ENCODE measurements around the gene LAMA5. TPM values are rescaled to one million over a fixed set of nuclear protein-coding genes. Genes with fewer than 3 reads are reported as not detected.

The LAMA5 gene
- total RNA-seq, 1 experiment from 2014 or later, result 1,050 TPM

- CTCF ChIA-PET, result no interaction called here
- no peaks in the 10 kb centered on the region for H3K27me3 ChIP-seq (replicated peaks; ENCODE audit: control insufficient read depth, insufficient read depth, low read length)
These were observed 97.2 kb downstream of the LAMA5 start for GRCh38 chr20:62269871-62270270.

GRCh38 chr20:62269378-62269777, 97.7 kb downstream of the LAMA5 start:
- no peaks in the 10 kb centered on the region for H3K9me3 Mint-ChIP-seq (ENCODE audit: unreplicated experiment)
- ChIA-PET POLR2A (no interaction called here), CTCF (no interaction called here)
- H3K4me3 ChIP-seq (ENCODE audit: low read depth, low read length), result no peak overlapping the region
- no peak overlapping the region for H3K27ac Mint-ChIP-seq (ENCODE audit: unreplicated experiment)
- no TSS peak for BruUV-seq (replicated peaks)
- no peak for TF ChIP-seq CTCF (IDR thresholded peaks at IDR 0.05; ENCODE audit: insufficient read depth in 1 of 2, low read depth in 1 of 2, low read length in 1 of 2, severe bottlenecking in 1 of 2, unreplicated experiment in 1 of 2)
- no peak overlapping the region for H3K4me3 Mint-ChIP-seq (ENCODE audit: unreplicated experiment)
- H3K36me3 Mint-ChIP-seq (ENCODE audit: insufficient read depth, unreplicated experiment), result peaks cover 75% of the 10 kb centered on the region
- peaks cover 8% of the 10 kb centered on the region for H3K4me1 Mint-ChIP-seq (ENCODE audit: low read depth, unreplicated experiment)
- no peak for DNase-seq
- intact Hi-C loops (cut with micrococcal nuclease; ENCODE audit: unreplicated experiment), result no loop called here
- H3K9me3 ChIP-seq, result no peaks in the 10 kb centered on the region
- no peaks in the 10 kb centered on the region for H3K27me3 ChIP-seq (replicated peaks; ENCODE audit: control insufficient read depth, insufficient read depth, low read length)
- H3K4me1 ChIP-seq, result no peaks in the 10 kb centered on the region
- H3K36me3 ChIP-seq (ENCODE audit: control insufficient read depth, insufficient read depth, low read length), result peaks cover 7% of the 10 kb centered on the region
- no peaks in the 10 kb centered on the region for H3K27me3 Mint-ChIP-seq (ENCODE audit: insufficient read depth, unreplicated experiment)

More at GRCh38 chr20:62269871-62270270, 97.2 kb downstream of the LAMA5 start:
- Mint-ChIP-seq H3K4me1 (ENCODE audit: low read depth, unreplicated experiment) (peaks cover 8% of the 10 kb centered on the region), H3K27me3 (ENCODE audit: insufficient read depth, unreplicated experiment) (no peaks in the 10 kb centered on the region), H3K4me3 (ENCODE audit: unreplicated experiment) (no peak overlapping the region), H3K9me3 (ENCODE audit: unreplicated experiment) (no peaks in the 10 kb centered on the region), H3K27ac (ENCODE audit: unreplicated experiment) (no peak overlapping the region), H3K36me3 (ENCODE audit: insufficient read depth, unreplicated experiment) (peaks cover 75% of the 10 kb centered on the region)
- peaks cover 7% of the 10 kb centered on the region for H3K36me3 ChIP-seq (ENCODE audit: control insufficient read depth, insufficient read depth, low read length)
- H3K4me1 ChIP-seq, result no peaks in the 10 kb centered on the region
- H3K4me3 ChIP-seq (ENCODE audit: low read depth, low read length), result no peak overlapping the region
- intact Hi-C loops (cut with micrococcal nuclease; ENCODE audit: unreplicated experiment), result no loop called here
- no peak for TF ChIP-seq CTCF (IDR thresholded peaks at IDR 0.05; ENCODE audit: insufficient read depth in 1 of 2, low read depth in 1 of 2, low read length in 1 of 2, severe bottlenecking in 1 of 2, unreplicated experiment in 1 of 2)
- POLR2A ChIA-PET, result no interaction called here
- BruUV-seq (replicated peaks), result no TSS peak
- no peaks in the 10 kb centered on the region for H3K9me3 ChIP-seq
- DNase-seq, result no peak

GRCh38 chr20:62268228-62268900, 98.7 kb downstream of the LAMA5 start:
- BruUV-seq (replicated peaks), result no TSS peak
- no peak overlapping the region for H3K27ac Mint-ChIP-seq (ENCODE audit: unreplicated experiment)
- H3K4me1 Mint-ChIP-seq (ENCODE audit: low read depth, unreplicated experiment), result peaks cover 8% of the 10 kb centered on the region
- Histone ChIP-seq H3K4me3 (ENCODE audit: low read depth, low read length) (no peak overlapping the region), H3K36me3 (ENCODE audit: control insufficient read depth, insufficient read depth, low read length) (peaks cover 10% of the 10 kb centered on the region), H3K27me3 (replicated peaks; ENCODE audit: control insufficient read depth, insufficient read depth, low read length) (no peaks in the 10 kb centered on the region), H3K4me1 (no peaks in the 10 kb centered on the region), H3K9me3 (no peaks in the 10 kb centered on the region)
- CTCF ChIA-PET, result interaction anchor here (0.6 kb wide), 1 partner anchor 34 kb away, joined by 5 read pairs; no protein-coding TSS in a partner anchor
- no peak for DNase-seq
- H3K9me3 Mint-ChIP-seq (ENCODE audit: unreplicated experiment), result no peaks in the 10 kb centered on the region
- TF ChIP-seq CTCF (IDR thresholded peaks at IDR 0.05; ENCODE audit: insufficient read depth in 1 of 2, low read depth in 1 of 2, low read length in 1 of 2, severe bottlenecking in 1 of 2, unreplicated experiment in 1 of 2), result no peak
- peaks cover 76% of the 10 kb centered on the region for H3K36me3 Mint-ChIP-seq (ENCODE audit: insufficient read depth, unreplicated experiment)
- H3K4me3 Mint-ChIP-seq (ENCODE audit: unreplicated experiment), result no peak overlapping the region
- POLR2A ChIA-PET, result no interaction called here
- H3K27me3 Mint-ChIP-seq (ENCODE audit: insufficient read depth, unreplicated experiment), result no peaks in the 10 kb centered on the region
- intact Hi-C loops (cut with micrococcal nuclease; ENCODE audit: unreplicated experiment), result no loop called here

All from Caco-2 (cell line).